ENCODE results near the gene METAP1. TPM values are rescaled to one million over a fixed set of nuclear protein-coding genes. Genes with fewer than 3 reads are reported as not detected.
A peak's percentile ranks its signal among the peaks of the same experiment; 100 is the strongest.

Gene METAP1
- total RNA-seq, 1 donor: 52.8 TPM

GRCh38 chr4:99011910-99012309, 16.4 kb downstream of the METAP1 start:
- Histone ChIP-seq H2AFZ (ENCODE audit: low read length) (no peak overlapping the region), H3K27me3 (ENCODE audit: insufficient read depth, low read length) (no peaks in the 10 kb centered on the region), H3K4me2 (ENCODE audit: insufficient read depth, low read length) (no peak overlapping the region), H4K20me1 (ENCODE audit: insufficient read depth, low read length) (peaks cover 9% of the 10 kb centered on the region), H3K79me2 (ENCODE audit: insufficient read depth, low read length) (peaks cover 93% of the 10 kb centered on the region), H3K9me3 (ENCODE audit: low read depth, low read length) (no peaks in the 10 kb centered on the region), H3K4me3 (ENCODE audit: insufficient read depth, low read length) (no peak overlapping the region), H3K27ac (ENCODE audit: low read depth, low read length) (no peak overlapping the region), H3K4me1 (ENCODE audit: insufficient read depth, low read length) (peaks cover 3% of the 10 kb centered on the region), H3K36me3 (ENCODE audit: insufficient read depth, low read length) (no peaks in the 10 kb centered on the region)
- DNase-seq (ENCODE audit: insufficient read length, low spot score, missing footprints): no peak
- no peak for TF ChIP-seq CTCF (IDR thresholded peaks at IDR 0.05; ENCODE audit: extremely low read depth, low read depth, low read length)

- Histone ChIP-seq H3K4me3 (ENCODE audit: insufficient read depth, low read length) (no peak overlapping the region), H3K36me3 (ENCODE audit: insufficient read depth, low read length) (no peaks in the 10 kb centered on the region), H3K9me3 (ENCODE audit: low read depth, low read length) (no peaks in the 10 kb centered on the region), H3K4me1 (ENCODE audit: insufficient read depth, low read length) (peaks cover 3% of the 10 kb centered on the region), H3K27me3 (ENCODE audit: insufficient read depth, low read length) (no peaks in the 10 kb centered on the region), H3K27ac (ENCODE audit: low read depth, low read length) (no peak overlapping the region), H3K79me2 (ENCODE audit: insufficient read depth, low read length) (peaks cover 94% of the 10 kb centered on the region), H2AFZ (ENCODE audit: low read length) (peak overlapping the region; percentile 37), H3K4me2 (ENCODE audit: insufficient read depth, low read length) (no peak overlapping the region), H4K20me1 (ENCODE audit: insufficient read depth, low read length) (peaks cover 16% of the 10 kb centered on the region)
- no peak for DNase-seq (ENCODE audit: insufficient read length, low spot score, missing footprints)
- TF ChIP-seq CTCF (IDR thresholded peaks at IDR 0.05; ENCODE audit: extremely low read depth, low read depth, low read length): no peak
Measured at GRCh38 chr4:99013402-99013843, 17.9 kb downstream of the METAP1 start.

- no peaks in the 10 kb centered on the region for H3K27me3 ChIP-seq (ENCODE audit: insufficient read depth, low read length)
- no peak for TF ChIP-seq CTCF (IDR thresholded peaks at IDR 0.05; ENCODE audit: extremely low read depth, low read depth, low read length)
- H3K4me3 ChIP-seq (ENCODE audit: insufficient read depth, low read length): no peak overlapping the region
- no peaks in the 10 kb centered on the region for H3K36me3 ChIP-seq (ENCODE audit: insufficient read depth, low read length)
- peaks cover 16% of the 10 kb centered on the region for H4K20me1 ChIP-seq (ENCODE audit: insufficient read depth, low read length)
- peaks cover 3% of the 10 kb centered on the region for H3K4me1 ChIP-seq (ENCODE audit: insufficient read depth, low read length)
- H3K27ac ChIP-seq (ENCODE audit: low read depth, low read length): no peak overlapping the region
- no peak overlapping the region for H3K4me2 ChIP-seq (ENCODE audit: insufficient read depth, low read length)
- no peak overlapping the region for H2AFZ ChIP-seq (ENCODE audit: low read length)
- H3K79me2 ChIP-seq (ENCODE audit: insufficient read depth, low read length): peaks cover 96% of the 10 kb centered on the region
- no peaks in the 10 kb centered on the region for H3K9me3 ChIP-seq (ENCODE audit: low read depth, low read length)
- peak; percentile 59 for DNase-seq (ENCODE audit: insufficient read length, low spot score, missing footprints)
Measured at GRCh38 chr4:99013884-99014523, 18.5 kb downstream of the METAP1 start.

GRCh38 chr4:99021386-99021785, 25.9 kb downstream of the METAP1 start:
- Histone ChIP-seq H3K9me3 (ENCODE audit: low read depth, low read length) (peaks cover 5% of the 10 kb centered on the region), H4K20me1 (ENCODE audit: insufficient read depth, low read length) (peaks cover 31% of the 10 kb centered on the region), H3K27ac (ENCODE audit: low read depth, low read length) (no peak overlapping the region), H2AFZ (ENCODE audit: low read length) (no peak overlapping the region), H3K27me3 (ENCODE audit: insufficient read depth, low read length) (no peaks in the 10 kb centered on the region), H3K36me3 (ENCODE audit: insufficient read depth, low read length) (no peaks in the 10 kb centered on the region), H3K4me2 (ENCODE audit: insufficient read depth, low read length) (no peak overlapping the region), H3K4me1 (ENCODE audit: insufficient read depth, low read length) (peaks cover 3% of the 10 kb centered on the region), H3K4me3 (ENCODE audit: insufficient read depth, low read length) (no peak overlapping the region), H3K79me2 (ENCODE audit: insufficient read depth, low read length) (peaks cover 97% of the 10 kb centered on the region)
- no peak for DNase-seq (ENCODE audit: insufficient read length, low spot score, missing footprints)
- TF ChIP-seq CTCF (IDR thresholded peaks at IDR 0.05; ENCODE audit: extremely low read depth, low read depth, low read length): no peak
